ENCODE results near the gene GIMAP6. TPM values are rescaled to one million over a fixed set of nuclear protein-coding genes. Genes with fewer than 3 reads are reported as not detected.
"Not testable (repeated sequence)": the region's sequence is repeated elsewhere in the genome, so short reads cannot be mapped to it uniquely, and the experiment has no call there.

The GIMAP6 gene
- polyA plus RNA-seq (2013, experiment 1 of 2; ENCODE audit: insufficient read length), result 0.05 TPM
- polyA plus RNA-seq (2013, experiment 2 of 2; ENCODE audit: insufficient read length), result 0.14 TPM

- DNase-seq, result no peak
Observed at GRCh38 chr7:150631866-150632864, at the start of gene GIMAP6. Gene GIMAP6, minus strand, starts transcription at chr7:150632385. Its CDS starts 2,243 bp downstream, at chr7:150630142.

GRCh38 chr7:150680364-150680763 lies 48.2 kb upstream of the GIMAP6 start:
- DNase-seq, result not testable (repeated sequence)

GRCh38 chr7:150678601-150679000 lies 46.4 kb upstream of the GIMAP6 start:
- DNase-seq, result not testable (repeated sequence)

GRCh38 chr7:150676854-150677253 lies 44.7 kb upstream of the GIMAP6 start:
- not testable (repeated sequence) for DNase-seq

GRCh38 chr7:150676276-150676675 lies 44.1 kb upstream of the GIMAP6 start:
- DNase-seq, result not testable (repeated sequence)

- DNase-seq, result no peak
Observed at GRCh38 chr7:150675714-150676113, 43.5 kb upstream of the GIMAP6 start.

- not testable (repeated sequence) for DNase-seq
Observed at GRCh38 chr7:150671798-150672585, 39.8 kb upstream of the GIMAP6 start.

GRCh38 chr7:150668977-150669376 lies 36.8 kb upstream of the GIMAP6 start:
- DNase-seq, result no peak

- no peak for DNase-seq
Observed at GRCh38 chr7:150668472-150668911, 36.3 kb upstream of the GIMAP6 start.

- no peak for DNase-seq
Observed at GRCh38 chr7:150666412-150666811, 34.2 kb upstream of the GIMAP6 start.

- DNase-seq, result no peak
Observed at GRCh38 chr7:150665896-150666295, 33.7 kb upstream of the GIMAP6 start.

- no peak for DNase-seq
Observed at GRCh38 chr7:150665089-150665748, 33.0 kb upstream of the GIMAP6 start.

- no peak for DNase-seq
Observed at GRCh38 chr7:150663802-150664494, 31.8 kb upstream of the GIMAP6 start.

GRCh38 chr7:150662821-150663220 lies 30.6 kb upstream of the GIMAP6 start:
- not testable (repeated sequence) for DNase-seq

- DNase-seq, result no peak
Observed at GRCh38 chr7:150660939-150661613, 28.9 kb upstream of the GIMAP6 start.

- DNase-seq, result no peak
Observed at GRCh38 chr7:150657526-150657925, 25.3 kb upstream of the GIMAP6 start.

- no peak for DNase-seq
Observed at GRCh38 chr7:150656047-150656446, 23.9 kb upstream of the GIMAP6 start.

GRCh38 chr7:150654692-150655091 lies 22.5 kb upstream of the GIMAP6 start:
- DNase-seq, result no peak

- DNase-seq, result no peak
Observed at GRCh38 chr7:150649080-150649385, 16.8 kb upstream of the GIMAP6 start.

GRCh38 chr7:150648353-150649079 lies 16.3 kb upstream of the GIMAP6 start:
- no peak for DNase-seq

Data from fibroblast of skin of back (primary cell).